Measurements from ENCODE around the gene PAWR.

GRCh38 chr12:79638490-79638889 is 52.3 kb downstream of the PAWR start:
- TF ChIP-seq JUN (IDR thresholded peaks at IDR 0.05; ENCODE audit: borderline replicate concordance, insufficient read depth, insufficient read length, low read depth) (no peak), POLR2AphosphoS5 (IDR thresholded peaks at IDR 0.05; ENCODE audit: insufficient read depth, low read depth, low read length) (no peak), CTCF (IDR thresholded peaks at IDR 0.05; ENCODE audit: extremely low read depth in 1 of 2, insufficient read depth in 1 of 2, low read depth in 1 of 2, low read length in 2 of 2) (no peak), POLR2A (IDR thresholded peaks at IDR 0.05; ENCODE audit: low read depth, low read length) (no peak)

All from endothelial cell of umbilical vein (primary cell).